PC-9 (cell line): ENCODE measurements around the gene USP17L19. TPM values are rescaled to one million over a fixed set of nuclear protein-coding genes. Genes with fewer than 3 reads are reported as not detected.
"Not testable (repeated sequence)": the region's sequence is repeated elsewhere in the genome, so short reads cannot be mapped to it uniquely, and the experiment has no call there.

ENCODE experiments used
- Bru-seq: library from RNA; stranded (reverse); fragments of 400-500 nt; gene quantifications from one replicate; lab custom pipeline; 2021; lab: Mats Ljungman, UMichigan
- BruChase-seq, 2 experiments: library from RNA; stranded (reverse); fragments of 400-500 nt; gene quantifications; one replicate each; lab custom pipeline; 2021; lab: Mats Ljungman, UMichigan
- BruUV-seq: library from RNA; stranded (reverse); fragments of 400-500 nt; replicated peaks from 2 replicates; lab custom pipeline; 2021; lab: Mats Ljungman, UMichigan
- CTCF ChIA-PET: fragments of 300-600 bp; sonication (Branson Sonifier 250); formaldehyde crosslinking; loops from one replicate; lab custom pipeline; 2022; ENCODE audit warnings: antibody characterized with exemption; lab: Charles Lee
- POLR2A ChIA-PET: fragments of 300-600 bp; sonication (Branson Sonifier 250); formaldehyde crosslinking; loops from one replicate; lab custom pipeline; 2022; ENCODE audit warnings: antibody characterized with exemption; ENCODE audit not compliant: unreplicated experiment; lab: Charles Lee
- DNase-seq, 2 experiments: peaks; one replicate each; pipeline versions ENCODE4 v3.0.0 to v3.0.0-alpha.2; 2015 to 2022; ENCODE audit warnings: mixed read lengths in 1 of 2
- H2AFZ ChIP-seq: fragments of 200-600 bp; sonication (generic); 2 replicates; pipeline ENCODE4 v1.8.1; 2017; ENCODE audit warnings: antibody characterized with exemption
- H3F3A ChIP-seq: fragments of 200-600 bp; sonication (generic); 2 replicates; pipeline ENCODE4 v1.8.1; 2017; ENCODE audit warnings: antibody characterized with exemption, mild to moderate bottlenecking, low read depth; ENCODE audit not compliant: insufficient read depth
- H3K27ac ChIP-seq: fragments of 200-600 bp; sonication (generic); 2 replicates; pipeline ENCODE4 v1.6.1; 2016; ENCODE audit warnings: mixed run types
- H3K27me3 ChIP-seq: fragments of 200-600 bp; sonication (generic); 2 replicates; pipeline ENCODE4 v1.6.1; 2016; ENCODE audit warnings: low read depth, mixed run types; ENCODE audit not compliant: insufficient read depth
- H3K36me3 ChIP-seq: fragments of 200-600 bp; sonication (generic); 2 replicates; pipeline ENCODE4 v1.6.1; 2016; ENCODE audit warnings: low read depth, mixed run types
- H3K4me1 ChIP-seq: fragments of 200-600 bp; sonication (generic); replicated peaks from 2 replicates; pipeline ENCODE4 v1.6.1; 2016; ENCODE audit warnings: mixed run types; ENCODE audit not compliant: insufficient read depth
- H3K4me2 ChIP-seq: fragments of 200-600 bp; sonication (generic); 2 replicates; pipeline ENCODE4 v1.6.1; 2017; ENCODE audit warnings: mixed run types
- H3K4me3 ChIP-seq: fragments of 200-600 bp; sonication (generic); 2 replicates; pipeline ENCODE4 v1.6.1; 2016; ENCODE audit warnings: mixed run types
- H3K79me2 ChIP-seq: fragments of 200-600 bp; sonication (generic); 2 replicates; pipeline ENCODE4 v1.6.1; 2017; ENCODE audit warnings: low read depth, mixed run types
- H3K9me2 ChIP-seq: fragments of 200-600 bp; sonication (generic); 2 replicates; pipeline ENCODE4 v1.8.1; 2017; ENCODE audit warnings: mild to moderate bottlenecking; ENCODE audit not compliant: insufficient read depth
- H3K9me3 ChIP-seq: fragments of 200-600 bp; sonication (generic); 2 replicates; pipeline ENCODE4 v1.8.1; 2016; ENCODE audit warnings: low read depth; ENCODE audit not compliant: insufficient read depth
- H4K20me1 ChIP-seq: fragments of 200-600 bp; sonication (generic); 2 replicates; pipeline ENCODE4 v1.8.1; 2017; ENCODE audit not compliant: insufficient read depth
- intact Hi-C: fragments of 100-400 bp; cut with micrococcal nuclease; formaldehyde crosslinking; loops from one replicate; pipeline ENCODE4 v1.10.0; 2022; ENCODE audit not compliant: unreplicated experiment
- long read RNA-seq: library from polyadenylated mRNA; stranded (forward); transcript quantifications from one replicate; pipeline ENCODE4 v2.0.0, GENCODE V29; 2022
- total RNA-seq: library from RNA; stranded (reverse); gene quantifications from 2 replicates; pipeline ENCODE4 v1.2.3, GENCODE V29; 2021

Gene USP17L19, protein sequence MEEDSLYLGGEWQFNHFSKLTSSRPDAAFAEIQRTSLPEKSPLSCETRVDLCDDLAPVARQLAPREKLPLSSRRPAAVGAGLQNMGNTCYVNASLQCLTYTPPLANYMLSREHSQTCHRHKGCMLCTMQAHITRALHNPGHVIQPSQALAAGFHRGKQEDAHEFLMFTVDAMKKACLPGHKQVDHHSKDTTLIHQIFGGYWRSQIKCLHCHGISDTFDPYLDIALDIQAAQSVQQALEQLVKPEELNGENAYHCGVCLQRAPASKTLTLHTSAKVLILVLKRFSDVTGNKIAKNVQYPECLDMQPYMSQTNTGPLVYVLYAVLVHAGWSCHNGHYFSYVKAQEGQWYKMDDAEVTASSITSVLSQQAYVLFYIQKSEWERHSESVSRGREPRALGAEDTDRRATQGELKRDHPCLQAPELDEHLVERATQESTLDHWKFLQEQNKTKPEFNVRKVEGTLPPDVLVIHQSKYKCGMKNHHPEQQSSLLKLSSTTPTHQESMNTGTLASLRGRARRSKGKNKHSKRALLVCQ
- total RNA-seq (not detected in 2 replicates), Bru-seq, nascent RNA (not detected), BruChase-seq, experiment 1, labeled RNA remaining after a 2-hour chase (not detected), BruChase-seq, experiment 2, labeled RNA remaining after a 6-hour chase (not detected)
- long read RNA-seq, result 0 reads

DNA sequence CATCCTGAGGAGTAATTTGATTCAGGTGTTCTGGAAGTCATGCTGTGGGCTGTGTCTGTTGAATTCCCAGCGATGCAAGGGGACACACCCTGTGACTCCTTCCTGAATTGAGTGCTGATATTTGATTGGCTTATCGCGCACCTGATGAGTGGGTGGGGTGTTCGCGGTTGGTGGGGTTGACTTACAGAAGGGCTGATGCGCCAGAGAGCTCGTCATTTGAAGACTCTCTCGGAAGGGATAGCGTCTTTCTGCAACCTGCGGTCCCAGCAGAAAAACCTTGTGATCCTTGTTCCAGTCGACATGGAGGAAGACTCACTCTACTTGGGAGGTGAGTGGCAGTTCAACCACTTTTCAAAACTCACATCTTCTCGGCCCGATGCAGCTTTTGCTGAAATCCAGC, at the start of gene USP17L19:
USP17L19 (plus strand) TSS at position 301 of the 400 bp plus-strand sequence; CDS start at position 301, 0 bp downstream.
- H3F3A ChIP-seq, H3K79me2 ChIP-seq, H3K4me2 ChIP-seq, H3K4me1 ChIP-seq, H3K27me3 ChIP-seq, H3K9me3 ChIP-seq, H2AFZ ChIP-seq, H3K4me3 ChIP-seq, intact Hi-C loops, CTCF ChIA-PET, H4K20me1 ChIP-seq, DNase-seq, H3K36me3 ChIP-seq, POLR2A ChIA-PET, H3K9me2 ChIP-seq, BruUV-seq, H3K27ac ChIP-seq: not testable (repeated sequence)

DNA sequence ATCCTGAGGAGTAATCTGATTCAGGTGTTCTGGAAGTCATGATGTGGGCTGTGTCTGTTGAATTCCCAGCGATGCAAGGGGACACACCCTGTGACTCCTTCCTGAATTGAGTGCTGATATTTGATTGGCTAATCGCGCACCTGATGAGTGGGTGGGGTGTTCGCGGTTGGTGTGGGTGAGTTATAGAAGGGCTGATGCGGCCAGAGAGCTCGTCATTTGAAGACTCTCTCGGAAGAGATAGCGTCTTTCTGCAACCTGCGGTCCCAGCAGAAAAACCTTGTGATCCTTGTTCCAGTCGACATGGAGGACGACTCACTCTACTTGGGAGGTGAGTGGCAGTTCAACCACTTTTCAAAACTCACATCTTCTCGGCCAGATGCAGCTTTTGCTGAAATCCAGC, 42.8 kb upstream of the USP17L19 start, which contains the start of gene USP17L10:
USP17L10 (plus strand) TSS at position 301 of the 400 bp plus-strand sequence; CDS start at position 301, 0 bp downstream.
- H3K9me2 ChIP-seq, H3K79me2 ChIP-seq, POLR2A ChIA-PET, H3K27me3 ChIP-seq, H3K4me3 ChIP-seq, CTCF ChIA-PET, H2AFZ ChIP-seq, H4K20me1 ChIP-seq, H3K9me3 ChIP-seq, intact Hi-C loops, H3K4me2 ChIP-seq, BruUV-seq, DNase-seq, H3K4me1 ChIP-seq, H3K36me3 ChIP-seq, H3K27ac ChIP-seq, H3F3A ChIP-seq: not testable (repeated sequence)

DNA sequence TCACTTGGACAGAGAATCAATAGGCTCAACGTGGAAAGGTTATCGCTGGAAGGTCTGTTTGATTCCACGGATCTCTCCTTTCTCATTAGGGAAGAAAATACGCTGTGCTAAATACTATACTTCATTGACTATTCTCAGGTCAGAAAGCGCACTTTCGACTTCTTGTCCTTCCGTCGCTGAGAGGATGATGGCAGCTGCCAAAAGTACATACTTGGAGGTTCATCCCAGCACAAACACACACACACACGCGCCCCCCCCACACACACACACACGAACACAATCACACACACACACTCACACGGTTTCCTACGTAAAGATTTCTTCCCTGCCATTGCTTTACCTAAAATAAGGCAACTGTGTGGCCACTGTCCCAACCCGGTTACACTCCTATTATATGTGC, 38.5 kb upstream of the USP17L19 start:
- H3K4me1 ChIP-seq, H3K9me3 ChIP-seq, H3K4me2 ChIP-seq, intact Hi-C loops, POLR2A ChIA-PET, H3K9me2 ChIP-seq, CTCF ChIA-PET, H3K4me3 ChIP-seq, H3K27me3 ChIP-seq, H3K36me3 ChIP-seq, H3K27ac ChIP-seq, H3K79me2 ChIP-seq, H2AFZ ChIP-seq, H3F3A ChIP-seq, H4K20me1 ChIP-seq, BruUV-seq, DNase-seq: not testable (repeated sequence)

- H3K27ac ChIP-seq, H3K27me3 ChIP-seq, CTCF ChIA-PET, H3K36me3 ChIP-seq, H3F3A ChIP-seq, intact Hi-C loops, DNase-seq, H3K79me2 ChIP-seq, POLR2A ChIA-PET, H3K9me3 ChIP-seq, H3K9me2 ChIP-seq, H3K4me2 ChIP-seq, H3K4me3 ChIP-seq, H4K20me1 ChIP-seq, H2AFZ ChIP-seq, BruUV-seq, H3K4me1 ChIP-seq: not testable (repeated sequence)
These were observed 38.1 kb upstream of the USP17L19 start, which contains the start of gene USP17L11 for GRCh38 chr4:9215105-9215504. Gene USP17L11, plus strand, starts transcription at chr4:9215405. Its CDS starts 0 bp downstream, at chr4:9215405.

- BruUV-seq, DNase-seq, H3K4me1 ChIP-seq, H3K36me3 ChIP-seq, H3K4me3 ChIP-seq, H3K9me2 ChIP-seq, H2AFZ ChIP-seq, H3F3A ChIP-seq, H4K20me1 ChIP-seq, POLR2A ChIA-PET, H3K79me2 ChIP-seq, H3K4me2 ChIP-seq, CTCF ChIA-PET, H3K27ac ChIP-seq, H3K27me3 ChIP-seq, intact Hi-C loops, H3K9me3 ChIP-seq: not testable (repeated sequence)
These were observed 33.3 kb upstream of the USP17L19 start, which contains the start of gene USP17L12 for GRCh38 chr4:9219852-9220251. Gene USP17L12, plus strand, starts transcription at chr4:9220152. Its CDS starts 0 bp downstream, at chr4:9220152.

- POLR2A ChIA-PET, H3K9me2 ChIP-seq, intact Hi-C loops, DNase-seq, H3K79me2 ChIP-seq, H2AFZ ChIP-seq, H3K4me2 ChIP-seq, H3K36me3 ChIP-seq, CTCF ChIA-PET, H3K27ac ChIP-seq, H3K9me3 ChIP-seq, H4K20me1 ChIP-seq, BruUV-seq, H3K4me1 ChIP-seq, H3K27me3 ChIP-seq, H3F3A ChIP-seq, H3K4me3 ChIP-seq: not testable (repeated sequence)
These were observed 28.6 kb upstream of the USP17L19 start, which contains the start of gene USP17L13 for GRCh38 chr4:9224596-9224995. Gene USP17L13, plus strand, starts transcription at chr4:9224896. Its CDS starts 0 bp downstream, at chr4:9224896.

DNA sequence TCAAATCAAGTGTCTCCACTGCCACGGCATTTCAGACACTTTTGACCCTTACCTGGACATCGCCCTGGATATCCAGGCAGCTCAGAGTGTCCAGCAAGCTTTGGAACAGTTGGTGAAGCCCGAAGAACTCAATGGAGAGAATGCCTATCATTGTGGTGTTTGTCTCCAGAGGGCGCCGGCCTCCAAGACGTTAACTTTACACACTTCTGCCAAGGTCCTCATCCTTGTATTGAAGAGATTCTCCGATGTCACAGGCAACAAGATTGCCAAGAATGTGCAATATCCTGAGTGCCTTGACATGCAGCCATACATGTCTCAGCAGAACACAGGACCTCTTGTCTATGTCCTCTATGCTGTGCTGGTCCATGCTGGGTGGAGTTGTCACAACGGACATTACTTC, 22.9 kb upstream of the USP17L19 start:
- DNase-seq, H2AFZ ChIP-seq, intact Hi-C loops, BruUV-seq, H3K4me1 ChIP-seq, H3K4me3 ChIP-seq, POLR2A ChIA-PET, H3K9me2 ChIP-seq, H3F3A ChIP-seq, H4K20me1 ChIP-seq, H3K4me2 ChIP-seq, CTCF ChIA-PET, H3K79me2 ChIP-seq, H3K36me3 ChIP-seq, H3K27me3 ChIP-seq, H3K9me3 ChIP-seq, H3K27ac ChIP-seq: not testable (repeated sequence)
